ENCODE data around the gene ZNF341.
A peak's percentile ranks its signal among the peaks of the same experiment; 100 is the strongest.
"Not testable (repeated sequence)": the region's sequence is repeated elsewhere in the genome, so short reads cannot be mapped to it uniquely, and the experiment has no call there.

The ZNF341 gene
- 1.3 to 7.5 (median 3.9) reads per million in 17 experiments for total RNA-seq

- peak in 3 of 4 experiments; percentile 93 to 96 (median 95) for DNase-seq
These were observed at the start of gene ZNF341 for GRCh38 chr20:33731693-33732165. Gene ZNF341, plus strand, starts transcription at chr20:33731996. Its CDS starts 26 bp downstream, at chr20:33732022.

GRCh38 chr20:33684533-33685327 is 47.1 kb upstream of the ZNF341 start:
- no peak for DNase-seq

GRCh38 chr20:33685328-33686099 is 46.3 kb upstream of the ZNF341 start:
- peak; percentile 54 to 82 (median 68) for DNase-seq

- peak; percentile 96 to 99 (median 98) for DNase-seq
These were observed 45.5 kb upstream of the ZNF341 start, which contains the start of gene E2F1 for GRCh38 chr20:33686100-33686983. Gene E2F1, minus strand, starts transcription at chr20:33686385. Its CDS starts 121 bp downstream, at chr20:33686264.

GRCh38 chr20:33686984-33687366 is 44.8 kb upstream of the ZNF341 start:
- DNase-seq = no peak

- peak; percentile 75 to 87 (median 78) for DNase-seq
These were observed 44.4 kb upstream of the ZNF341 start for GRCh38 chr20:33687370-33687915.

GRCh38 chr20:33687993-33688937 is 43.5 kb upstream of the ZNF341 start:
- DNase-seq = no peak

GRCh38 chr20:33688938-33689424 is 42.8 kb upstream of the ZNF341 start:
- DNase-seq = no peak

GRCh38 chr20:33689493-33689892 is 42.3 kb upstream of the ZNF341 start:
- DNase-seq = no peak

GRCh38 chr20:33689973-33690372 is 41.8 kb upstream of the ZNF341 start:
- DNase-seq = peak; percentile 58 to 74 (median 69)

GRCh38 chr20:33693289-33693688 is 38.5 kb upstream of the ZNF341 start:
- DNase-seq = no peak

GRCh38 chr20:33693741-33694638 is 37.8 kb upstream of the ZNF341 start:
- no peak for DNase-seq

GRCh38 chr20:33694639-33695012 is 37.2 kb upstream of the ZNF341 start:
- DNase-seq = no peak

GRCh38 chr20:33696448-33696847 is 35.3 kb upstream of the ZNF341 start:
- no peak for DNase-seq

- DNase-seq = peak in 1 of 4 experiments; percentile 15
These were observed 34.7 kb upstream of the ZNF341 start for GRCh38 chr20:33697129-33697528.

- not testable (repeated sequence) for DNase-seq
These were observed 32.8 kb upstream of the ZNF341 start for GRCh38 chr20:33698966-33699365.

GRCh38 chr20:33700696-33701441 is 30.9 kb upstream of the ZNF341 start:
- not testable (repeated sequence) for DNase-seq

GRCh38 chr20:33701629-33702450 is 30.0 kb upstream of the ZNF341 start:
- no peak for DNase-seq

Data from suppressor macrophage (primary cell).